B cell (primary cell): ENCODE measurements around the gene PPP2R2D. TPM values are rescaled to one million over a fixed set of nuclear protein-coding genes. Genes with fewer than 3 reads are reported as not detected.
A peak's percentile ranks its signal among the peaks of the same experiment; 100 is the strongest.

Experiments used
- ATAC-seq: fragments of 200-7000 bp; cut with Tn5 transposase; one replicate; pipeline ENCODE4 v1.10.0; 2021; ENCODE audit warnings: low read depth, mild to moderate bottlenecking, moderate number of reproducible peaks, moderate library complexity
- CTCF ChIA-PET: fragments of 350-600 bp; sonication (Branson Sonifier 250); formaldehyde crosslinking; loops from one replicate; lab custom pipeline; 2021; ENCODE audit warnings: antibody characterized with exemption, inconsistent platforms; lab: Charles Lee
- POLR2A ChIA-PET: fragments of 350-600 bp; sonication (Branson Sonifier 250); formaldehyde crosslinking; loops from one replicate; lab custom pipeline; 2021; ENCODE audit warnings: antibody characterized with exemption; lab: Charles Lee
- DNase-seq: peaks from one replicate; pipeline ENCODE4 v3.0.0; 2013
- H2AFZ ChIP-seq: 2 replicates; pipeline ENCODE4 v1.6.1; 2012; ENCODE audit warnings: mild to moderate bottlenecking, low read depth, low read length; ENCODE audit not compliant: insufficient read depth, poor library complexity, severe bottlenecking
- H3K27ac ChIP-seq, 2 donors: 1 replicate in 1 of 2; 2 replicates in 1 of 2; pipeline ENCODE4 v1.5.1; 2012 to 2013; ENCODE audit warnings: low read length in 2 of 2, mild to moderate bottlenecking in 2 of 2, moderate library complexity in 1 of 2
- H3K27me3 ChIP-seq, 4 experiments: fragments of 200-600 bp in 1 of 4; sonication (generic) in 1 of 4; replicated peaks in 1 of 4; 1 replicate in 2 of 4; 2 replicates in 2 of 4; pipeline versions ENCODE4 v1.6.1 to v1.7.0; 2013 to 2016; ENCODE audit warnings: low read length in 3 of 4, mild to moderate bottlenecking in 2 of 4, mixed read lengths in 1 of 4, moderate library complexity in 1 of 4; ENCODE audit not compliant: insufficient read depth in 4 of 4, control insufficient read depth in 3 of 4; ENCODE audit errors: control extremely low read depth in 1 of 4
- H3K36me3 ChIP-seq, 2 experiments: replicated peaks in 1 of 2; 1 replicate in 1 of 2; 2 replicates in 1 of 2; pipeline versions ENCODE4 v1.6.1 to v1.7.1; 2013; ENCODE audit warnings: low read length in 1 of 2; ENCODE audit not compliant: insufficient read depth in 2 of 2, control insufficient read depth in 1 of 2; ENCODE audit errors: control extremely low read depth in 1 of 2, extremely low read depth in 1 of 2
- H3K4me1 ChIP-seq, 2 donors: fragments of 200-600 bp in 1 of 2; sonication (generic) in 1 of 2; 1 replicate in 1 of 2; 2 replicates in 1 of 2; pipeline versions ENCODE4 v1.5.1 to v1.6.1; 2013 to 2017; ENCODE audit warnings: low read length in 2 of 2; ENCODE audit not compliant: control insufficient read depth in 2 of 2, insufficient read depth in 2 of 2
- H3K4me2 ChIP-seq: replicated peaks from 2 replicates; pipeline ENCODE3; 2012; ENCODE audit warnings: mild to moderate bottlenecking, low read depth, low read length; ENCODE audit not compliant: poor library complexity, severe bottlenecking
- H3K4me3 ChIP-seq, 5 experiments: fragments of 200-600 bp in 1 of 5; sonication (generic) in 1 of 5; 1 replicate in 3 of 5; 2 replicates in 2 of 5; pipeline versions ENCODE4 v1.5.1 to v1.7.0; 2011 to 2016; ENCODE audit warnings: low read length in 4 of 5, mild to moderate bottlenecking in 4 of 5, low read depth in 2 of 5, control low read depth in 1 of 5, moderate library complexity in 1 of 5; ENCODE audit not compliant: insufficient read depth in 1 of 5; ENCODE audit errors: control extremely low read depth in 1 of 5, extremely low read depth in 1 of 5
- H3K79me2 ChIP-seq: fragments of 200-600 bp; sonication (generic); one replicate; pipeline ENCODE4 v1.6.0; 2016; ENCODE audit warnings: low read length; ENCODE audit not compliant: control insufficient read depth, insufficient read depth
- H3K9ac ChIP-seq: fragments of 200-600 bp; sonication (generic); 2 replicates; pipeline ENCODE4 v1.6.1; 2017; ENCODE audit warnings: mild to moderate bottlenecking, low read length, moderate library complexity
- H3K9me3 ChIP-seq, 3 donors: one replicate each; pipeline versions ENCODE4 v1.6.1 to v1.7.1; 2013; ENCODE audit warnings: low read length in 2 of 3; ENCODE audit not compliant: control insufficient read depth in 2 of 3, insufficient read depth in 1 of 3; ENCODE audit errors: control extremely low read depth in 1 of 3
- H4K20me1 ChIP-seq: 2 replicates; pipeline ENCODE4 v1.6.0; 2012; ENCODE audit warnings: mild to moderate bottlenecking, low read length; ENCODE audit not compliant: insufficient read depth, control insufficient read depth, poor library complexity, severe bottlenecking
- H3K27ac Mint-ChIP-seq: one replicate; pipeline ENCODE4 v1.8.0; 2021; ENCODE audit warnings: mixed read lengths
- H3K27me3 Mint-ChIP-seq: one replicate; pipeline ENCODE4 v1.8.0; 2021; ENCODE audit warnings: mixed read lengths
- H3K4me1 Mint-ChIP-seq: one replicate; pipeline ENCODE4 v1.8.0; 2021; ENCODE audit warnings: mixed read lengths
- H3K4me3 Mint-ChIP-seq: one replicate; pipeline ENCODE4 v1.8.0; 2021; ENCODE audit warnings: mixed read lengths
- H3K9me3 Mint-ChIP-seq: one replicate; pipeline ENCODE4 v1.8.0; 2022; ENCODE audit warnings: mixed read lengths; ENCODE audit not compliant: insufficient read depth
- EZH2 ChIP-seq: IDR thresholded peaks from 2 replicates; pipeline ENCODE4 v1.6.1; 2012; ENCODE audit warnings: borderline replicate concordance, low read depth, mild to moderate bottlenecking, moderate library complexity, low read length; ENCODE audit not compliant: insufficient read depth, poor library complexity, severe bottlenecking
- WGBS: methylation state at CpG from one replicate; pipeline ENCODE4 v1.1.5; 2013; ENCODE audit warnings: missing lambda C conversion rate; ENCODE audit not compliant: insufficient coverage; 5-methylcytosine and 5-hydroxymethylcytosine counted together
- intact Hi-C: fragments of 100-400 bp; cut with micrococcal nuclease; formaldehyde crosslinking; loops from one replicate; pipeline ENCODE4 v1.10.0; 2022
- polyA plus RNA-seq: library from polyadenylated mRNA; depleted of rRNA; stranded (reverse); fragments of >200 nt; gene quantifications from 2 replicates; pipeline ENCODE4 v1.2.3, GENCODE V29; 2012
- total RNA-seq, 2 donors: library from RNA; stranded (reverse); fragments of 120-200 nt in 1 of 2; gene quantifications; 1 replicate in 1 of 2; 2 replicates in 1 of 2; pipeline versions ENCODE4 v1.2.3 to v1.2.4, GENCODE V29; 2013 to 2022
- TF ChIP-seq, protein P1 (sequence below): fragments of 200-600 bp; IDR thresholded peaks from one replicate; pipeline ENCODE4 v1.8.0; 2022; ENCODE audit warnings: antibody characterized with exemption, mild to moderate bottlenecking

PPP2R2D gene
- total and polyA plus RNA-seq, 2 donors (not counting 1 experiment from before 2014, with no cell fraction given) = 25.8 to 45.6 TPM

DNA sequence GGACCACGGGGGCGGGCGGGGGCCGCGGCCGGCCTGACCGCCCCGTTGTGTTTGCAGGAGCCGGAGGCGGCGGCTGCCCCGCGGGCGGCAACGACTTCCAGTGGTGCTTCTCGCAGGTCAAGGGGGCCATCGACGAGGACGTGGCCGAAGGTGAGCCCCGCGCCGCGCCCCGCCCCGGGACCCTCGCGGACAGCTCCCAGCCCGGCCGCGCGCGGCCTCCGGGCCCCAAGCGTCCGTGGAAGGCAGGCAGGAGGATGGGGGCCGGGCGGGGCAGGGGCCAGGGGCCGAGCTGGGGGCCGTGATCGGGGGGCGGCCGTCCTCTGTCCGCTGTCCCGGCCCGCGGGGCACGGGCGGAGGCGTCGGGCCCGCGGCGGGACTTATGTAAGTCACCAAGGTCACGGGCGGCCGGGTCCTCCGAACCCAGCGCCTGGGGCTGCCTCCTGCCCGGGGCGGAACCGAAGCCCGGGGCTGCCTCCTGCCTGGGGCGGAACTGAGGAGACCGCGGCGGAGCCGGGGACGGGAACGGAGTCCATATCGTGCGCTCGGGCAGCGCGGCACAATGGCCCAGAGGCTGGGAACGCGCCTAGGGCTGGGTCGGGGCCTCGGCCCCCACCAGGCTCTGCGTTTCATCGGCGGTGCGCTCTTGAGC lies 497 bp downstream of the PPP2R2D start:
- H3K27ac ChIP-seq = peak overlapping the region; percentile 71 to 82
- H4K20me1 ChIP-seq = peaks cover 38% of the 10 kb centered on the region
- peaks cover 19% of the 10 kb centered on the region for H3K27me3 Mint-ChIP-seq
- no peaks in the 10 kb centered on the region for H3K9me3 Mint-ChIP-seq
- H2AFZ ChIP-seq = peak overlapping the region; percentile 68
- intact Hi-C loops = loop anchor here (10.0 kb wide), 1 partner anchor 1787 kb away; the partner anchor contains the start of gene C10orf143
- H3K9me3 ChIP-seq = no peaks in the 10 kb centered on the region
- H3K4me1 Mint-ChIP-seq = peaks cover 43% of the 10 kb centered on the region
- peaks cover 52% of the 10 kb centered on the region for H3K79me2 ChIP-seq
- peak overlapping the region; percentile 80 for H3K9ac ChIP-seq
- peak overlapping the region; percentile 85 for H3K27ac Mint-ChIP-seq
- peaks cover 0 to 13% (median 5%) of the 10 kb centered on the region in 4 experiments for H3K27me3 ChIP-seq
- H3K4me3 ChIP-seq = peak overlapping the region; percentile 55 to 89 (median 61)
- TF ChIP-seq, protein P1, sequence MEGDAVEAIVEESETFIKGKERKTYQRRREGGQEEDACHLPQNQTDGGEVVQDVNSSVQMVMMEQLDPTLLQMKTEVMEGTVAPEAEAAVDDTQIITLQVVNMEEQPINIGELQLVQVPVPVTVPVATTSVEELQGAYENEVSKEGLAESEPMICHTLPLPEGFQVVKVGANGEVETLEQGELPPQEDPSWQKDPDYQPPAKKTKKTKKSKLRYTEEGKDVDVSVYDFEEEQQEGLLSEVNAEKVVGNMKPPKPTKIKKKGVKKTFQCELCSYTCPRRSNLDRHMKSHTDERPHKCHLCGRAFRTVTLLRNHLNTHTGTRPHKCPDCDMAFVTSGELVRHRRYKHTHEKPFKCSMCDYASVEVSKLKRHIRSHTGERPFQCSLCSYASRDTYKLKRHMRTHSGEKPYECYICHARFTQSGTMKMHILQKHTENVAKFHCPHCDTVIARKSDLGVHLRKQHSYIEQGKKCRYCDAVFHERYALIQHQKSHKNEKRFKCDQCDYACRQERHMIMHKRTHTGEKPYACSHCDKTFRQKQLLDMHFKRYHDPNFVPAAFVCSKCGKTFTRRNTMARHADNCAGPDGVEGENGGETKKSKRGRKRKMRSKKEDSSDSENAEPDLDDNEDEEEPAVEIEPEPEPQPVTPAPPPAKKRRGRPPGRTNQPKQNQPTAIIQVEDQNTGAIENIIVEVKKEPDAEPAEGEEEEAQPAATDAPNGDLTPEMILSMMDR = no peak
- TF ChIP-seq EZH2 = no peak
- POLR2A ChIA-PET = no interaction called here
- H3K4me2 ChIP-seq = peak overlapping the region; percentile 93
- WGBS = 1% methylated on average over 83 of the region's 83 CpGs
- peaks cover 26 to 27% of the 10 kb centered on the region in 2 donors for H3K4me1 ChIP-seq
- H3K36me3 ChIP-seq = peaks cover 6 to 7% of the 10 kb centered on the region in 2 experiments
- CTCF ChIA-PET = interaction anchor here (1.1 to 1.8 kb wide), 3 partner anchors 16 to 42 kb away, joined by 4 to 12 read pairs (median 4); no protein-coding TSS in a partner anchor
- H3K4me3 Mint-ChIP-seq = peak overlapping the region; percentile 86
- peak; percentile 19 for ATAC-seq
- peak; percentile 75 for DNase-seq

DNA sequence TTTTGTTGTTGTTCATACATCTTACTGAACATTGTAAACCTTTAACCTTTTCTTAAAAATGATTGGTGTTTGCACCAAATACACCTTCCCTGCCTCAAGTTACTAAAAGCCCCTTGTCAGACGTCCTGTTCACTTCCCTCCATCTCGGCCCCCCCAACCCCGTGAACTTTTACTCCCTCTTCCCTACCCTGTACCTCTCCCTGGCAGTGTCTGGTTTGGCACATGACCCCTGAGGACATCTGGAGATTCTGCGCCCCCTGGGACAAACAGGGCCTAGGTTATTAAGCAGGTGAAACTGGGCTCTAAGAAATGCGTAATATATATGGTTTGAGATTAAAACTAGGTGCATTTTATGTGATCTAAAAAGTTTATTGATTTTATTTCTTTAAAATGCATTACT lies 1.4 kb downstream of the PPP2R2D start:
- H3K9ac ChIP-seq = peak overlapping the region; percentile 80
- peaks cover 48% of the 10 kb centered on the region for H3K4me1 Mint-ChIP-seq
- H3K79me2 ChIP-seq = peaks cover 61% of the 10 kb centered on the region
- no peak for ATAC-seq
- ChIA-PET CTCF (interaction anchor here (1.2 kb wide), 1 partner anchor 17 kb away, joined by 4 read pairs; no protein-coding TSS in a partner anchor), POLR2A (no interaction called here)
- peaks cover 26 to 27% of the 10 kb centered on the region in 2 donors for H3K4me1 ChIP-seq
- DNase-seq = no peak
- WGBS = 40% methylated on average over 3 of the region's 5 CpGs
- H3K27ac Mint-ChIP-seq = peak overlapping the region; percentile 85
- H4K20me1 ChIP-seq = peaks cover 45% of the 10 kb centered on the region
- peak overlapping the region in 2 of 5 experiments; percentile 61 to 89 for H3K4me3 ChIP-seq
- no peaks in the 10 kb centered on the region for H3K9me3 ChIP-seq
- H3K4me2 ChIP-seq = peak overlapping the region; percentile 93
- TF ChIP-seq EZH2 = no peak
- TF ChIP-seq, protein P1 = no peak
- H3K27me3 ChIP-seq = peaks cover 0 to 13% (median 5%) of the 10 kb centered on the region in 4 experiments
- H3K4me3 Mint-ChIP-seq = peak overlapping the region; percentile 86
- no peaks in the 10 kb centered on the region for H3K9me3 Mint-ChIP-seq
- peak overlapping the region; percentile 68 for H2AFZ ChIP-seq
- intact Hi-C loops = loop anchor here (10.0 kb wide), 1 partner anchor 1787 kb away; the partner anchor contains the start of gene C10orf143
- peaks cover 16% of the 10 kb centered on the region for H3K27me3 Mint-ChIP-seq
- peaks cover 6 to 11% of the 10 kb centered on the region in 2 experiments for H3K36me3 ChIP-seq
- H3K27ac ChIP-seq = peak overlapping the region in 1 of 2 donors; percentile 82
